ENCODE data around the gene PYGO1. TPM values are rescaled to one million over a fixed set of nuclear protein-coding genes. Genes with fewer than 3 reads are reported as not detected.

The PYGO1 gene
- total and polyA plus RNA-seq, 4 donors = 1.4 to 13.9 (median 6.5) TPM

Other genes starting within 250 kb of the PYGO1 start
- gene CCPG1, start 180.0 kb downstream of the PYGO1 start, total RNA-seq = 100 to 1,000 TPM; 108 to 126 TPM
- gene CCPG1, start 180.0 kb downstream of the PYGO1 start, polyA plus RNA-seq = 10 to 100 TPM; 46.6 to 69.4 TPM
- gene PIERCE2, start 179.8 kb downstream of the PYGO1 start, total RNA-seq = 1 to 10 TPM in 1 of 2 donors, under 1 TPM in 1; 0.75 to 2.7 TPM
- 10 to 100 TPM in 1 of 2 donors, 1 to 10 TPM in 1; 6.9 to 10.9 TPM for gene PIERCE2, start 179.8 kb downstream of the PYGO1 start, polyA plus RNA-seq
- 1 to 10 TPM in 1 of 2 donors, under 1 TPM in 1; 0.49 to 1.9 TPM for gene DNAAF4, start 80.1 kb downstream of the PYGO1 start, total RNA-seq
- 1 to 10 TPM in 1 of 2 donors, under 1 TPM in 1; 0.63 to 1.8 TPM for gene DNAAF4, start 80.1 kb downstream of the PYGO1 start, polyA plus RNA-seq
- 1 to 10 TPM; 2.1 to 4.4 TPM for gene PRTG, start 154.8 kb upstream of the PYGO1 start, total RNA-seq
- gene PRTG, start 154.8 kb upstream of the PYGO1 start, polyA plus RNA-seq = under 1 TPM in 1 of 2 donors, not detected in 1; 0.13 TPM

Data from aorta (tissue), 4 donors.